GM12878 (cell line): Measurements from ENCODE around the gene AARSD1. TPM values are rescaled to one million over a fixed set of nuclear protein-coding genes. Genes with fewer than 3 reads are reported as not detected.

ENCODE experiments used
- CBX3 ChIP-seq: fragments of 200-600 bp; sonication (generic); IDR thresholded peaks from 2 replicates; pipeline ENCODE4 v1.6.1; 2016; ENCODE audit warnings: low read depth, borderline replicate concordance
- CHD1 ChIP-seq: IDR thresholded peaks from 2 replicates; pipeline ENCODE4 v1.6.1; 2012; ENCODE audit warnings: low read depth, low read length, improper control_type of control experiment
- ETV6 ChIP-seq, 2 experiments: fragments of 450-650 bp in 1 of 2; IDR thresholded peaks in 1 of 2; conservative IDR thresholded peaks in 1 of 2; 2 replicates each; pipeline ENCODE4 v1.6.1; 2014; ENCODE audit warnings: antibody characterized with exemption in 1 of 2, borderline replicate concordance in 1 of 2, low read depth in 1 of 2, mild to moderate bottlenecking in 1 of 2, moderate library complexity in 1 of 2
- HDAC6 ChIP-seq: fragments of 200-600 bp; sonication (generic); IDR thresholded peaks from one replicate; pipeline ENCODE4 v1.8.0; 2017; ENCODE audit warnings: antibody characterized with exemption; ENCODE audit not compliant: unreplicated experiment
- MTA3 ChIP-seq: IDR thresholded peaks from 2 replicates; pipeline ENCODE4 v1.6.1; 2012; ENCODE audit warnings: low read length, inconsistent platforms, borderline replicate concordance
- MYC ChIP-seq: IDR thresholded peaks from 2 replicates; pipeline ENCODE4 v1.6.1; 2011; ENCODE audit warnings: mild to moderate bottlenecking, low read length, moderate library complexity, inconsistent platforms; ENCODE audit not compliant: insufficient read depth, insufficient replicate concordance, insufficient read length, severe bottlenecking
- NFIC ChIP-seq: IDR thresholded peaks from 2 replicates; pipeline ENCODE4 v1.6.1; 2012; ENCODE audit warnings: low read depth, mild to moderate bottlenecking, inconsistent platforms, low read length, moderate library complexity
- NFXL1 ChIP-seq: fragments of 450-650 bp; IDR thresholded peaks from 2 replicates; pipeline ENCODE4 v1.6.1; 2017; ENCODE audit warnings: antibody characterized with exemption, mild to moderate bottlenecking, borderline replicate concordance
- RB1 ChIP-seq: fragments of 450-650 bp; formaldehyde crosslinking; IDR thresholded peaks from 2 replicates; pipeline ENCODE4 v1.6.1; 2017; ENCODE audit warnings: mild to moderate bottlenecking, borderline replicate concordance
- SPI1 ChIP-seq: IDR thresholded peaks from 2 replicates; pipeline ENCODE4 v1.6.1; 2011; ENCODE audit warnings: low read depth, mild to moderate bottlenecking, low read length, moderate library complexity, borderline replicate concordance; ENCODE audit not compliant: insufficient read depth
- SREBF1 ChIP-seq: IDR thresholded peaks from 2 replicates; pipeline ENCODE4 v1.6.1; 2012; ENCODE audit warnings: mild to moderate bottlenecking, low read length
- SRF ChIP-seq, 2 experiments: IDR thresholded peaks; 2 replicates each; pipeline ENCODE4 v1.6.1; 2011; ENCODE audit warnings: low read depth in 2 of 2, low read length in 2 of 2, mild to moderate bottlenecking in 1 of 2, moderate library complexity in 1 of 2
- TCF3 ChIP-seq: IDR thresholded peaks from 2 replicates; pipeline ENCODE4 v1.6.1; 2012; ENCODE audit warnings: low read depth, mild to moderate bottlenecking, low read length, borderline replicate concordance; ENCODE audit not compliant: insufficient read depth
- ZNF622 ChIP-seq: fragments of 450-650 bp; IDR thresholded peaks from 2 replicates; pipeline ENCODE4 v1.6.1; 2017; ENCODE audit warnings: mild to moderate bottlenecking, inconsistent platforms
- ZSCAN29 ChIP-seq: fragments of 450-650 bp; IDR thresholded peaks from 2 replicates; pipeline ENCODE4 v1.6.1; 2017; ENCODE audit warnings: mild to moderate bottlenecking, moderate library complexity
- polyA plus RNA-seq, 11 experiments: library from polyadenylated mRNA; depleted of rRNA in 4 of 11; unstranded in 6 of 11; stranded (reverse) in 5 of 11; fragments of >200 nt; fragmentation: Nextera tagmentation in 4 of 11; fragmentation: Illumina TruSeq in 1 of 11; extraction: Ambion mirVana in 4 of 11; extraction: Trizol in 1 of 11; gene quantifications; 1 replicate in 1 of 11; 2 replicates in 10 of 11; pipeline versions ENCODE4 v1.2.1 to v1.2.3, GENCODE V29; 2011 to 2016; ENCODE audit warnings: inconsistent platforms in 2 of 11, missing spikeins in 2 of 11, low read depth in 1 of 11
- total RNA-seq, 4 experiments: library from RNA; depleted of rRNA in 3 of 4; stranded (reverse); fragments of >200 nt in 3 of 4; fragmentation: Illumina TruSeq in 1 of 4; extraction: Trizol in 1 of 4; gene quantifications; 2 replicates each; pipeline versions ENCODE4 v1.2.1 to v1.2.3, GENCODE V29; 2013 to 2021
- TF ChIP-seq, protein P1 (sequence below): fragments of 450-650 bp; conservative IDR thresholded peaks from 2 replicates; pipeline ENCODE4 v1.6.1; 2017; ENCODE audit warnings: mild to moderate bottlenecking, moderate library complexity
- TF ChIP-seq, protein P2 (sequence below): fragments of 150-350 bp; IDR thresholded peaks from 2 replicates; pipeline ENCODE4 v1.6.1; 2016; ENCODE audit warnings: low read depth, low read length
- TF ChIP-seq, protein P3 (sequence below): fragments of 450-650 bp; IDR thresholded peaks from 2 replicates; pipeline ENCODE4 v1.6.1; 2017; ENCODE audit warnings: low read depth, mild to moderate bottlenecking, moderate library complexity
- TF ChIP-seq, protein P4 (sequence below): IDR thresholded peaks from 2 replicates; pipeline ENCODE4 v1.6.1; 2011; ENCODE audit warnings: borderline replicate concordance, low read depth, mild to moderate bottlenecking, moderate library complexity, low read length; ENCODE audit not compliant: insufficient read depth, poor library complexity, severe bottlenecking
- TF ChIP-seq, protein P5 (sequence below): fragments of 450-650 bp; IDR thresholded peaks from 2 replicates; pipeline ENCODE4 v1.6.1; 2016; ENCODE audit warnings: mild to moderate bottlenecking

AARSD1 gene
- total and polyA plus RNA-seq, 10 of the 15 experiments (the other 5 are each of a cell fraction or from before 2014, with no cell fraction given) = 32.2 to 86.2 (median 52.8) TPM

DNA sequence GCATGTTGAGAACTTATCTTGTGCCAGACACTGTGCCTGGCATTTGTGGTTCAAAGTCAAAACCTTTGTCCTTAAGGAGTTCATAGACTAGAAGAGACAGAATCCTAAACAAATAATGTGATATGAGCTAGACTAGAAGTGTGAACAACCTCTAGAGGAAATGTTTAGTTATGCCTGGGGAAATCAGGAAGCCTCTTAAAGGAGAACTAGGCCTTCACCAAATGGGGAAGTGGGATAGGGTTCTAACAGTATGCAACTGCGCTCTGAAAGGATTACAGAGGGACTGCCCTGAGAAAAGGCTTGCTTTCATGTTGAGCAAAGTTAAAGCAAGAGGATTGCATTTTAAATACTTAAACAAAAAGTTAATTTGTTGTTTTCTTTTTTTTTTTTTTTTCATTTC lies 21.0 kb upstream of the AARSD1 start (continued):
- TF ChIP-seq, protein P1, sequence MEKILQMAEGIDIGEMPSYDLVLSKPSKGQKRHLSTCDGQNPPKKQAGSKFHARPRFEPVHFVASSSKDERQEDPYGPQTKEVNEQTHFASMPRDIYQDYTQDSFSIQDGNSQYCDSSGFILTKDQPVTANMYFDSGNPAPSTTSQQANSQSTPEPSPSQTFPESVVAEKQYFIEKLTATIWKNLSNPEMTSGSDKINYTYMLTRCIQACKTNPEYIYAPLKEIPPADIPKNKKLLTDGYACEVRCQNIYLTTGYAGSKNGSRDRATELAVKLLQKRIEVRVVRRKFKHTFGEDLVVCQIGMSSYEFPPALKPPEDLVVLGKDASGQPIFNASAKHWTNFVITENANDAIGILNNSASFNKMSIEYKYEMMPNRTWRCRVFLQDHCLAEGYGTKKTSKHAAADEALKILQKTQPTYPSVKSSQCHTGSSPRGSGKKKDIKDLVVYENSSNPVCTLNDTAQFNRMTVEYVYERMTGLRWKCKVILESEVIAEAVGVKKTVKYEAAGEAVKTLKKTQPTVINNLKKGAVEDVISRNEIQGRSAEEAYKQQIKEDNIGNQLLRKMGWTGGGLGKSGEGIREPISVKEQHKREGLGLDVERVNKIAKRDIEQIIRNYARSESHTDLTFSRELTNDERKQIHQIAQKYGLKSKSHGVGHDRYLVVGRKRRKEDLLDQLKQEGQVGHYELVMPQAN = no peak
- TF ChIP-seq CBX3 (no peak), ETV6 (conservative IDR thresholded peaks at IDR 0.05 in 1 of 2, IDR thresholded peaks at IDR 0.05 in 1 of 2; ENCODE audit: borderline replicate concordance in 1 of 2, low read depth in 1 of 2) (peak in 1 of 2 experiments; percentile 61; a peak in 1 of 4 replicates), MTA3 (no peak; the same call in 1 of the 2 replicates), SPI1 (peak; percentile 99), SREBF1 (no peak), ZNF622 (no peak), CHD1 (no peak), MYC (no peak), SRF (IDR thresholded peaks at IDR 0.05; ENCODE audit: low read depth in 2 of 2, low read length in 2 of 2) (0 out of 4 replicates have a peak, but pooled peaks of 1 of the 2 experiments have one; percentile 61), ZSCAN29 (no peak), RB1 (no peak), HDAC6 (no peak), TCF3 (no peak), NFIC (peak; percentile 60), NFXL1 (no peak)
- TF ChIP-seq, protein P2, sequence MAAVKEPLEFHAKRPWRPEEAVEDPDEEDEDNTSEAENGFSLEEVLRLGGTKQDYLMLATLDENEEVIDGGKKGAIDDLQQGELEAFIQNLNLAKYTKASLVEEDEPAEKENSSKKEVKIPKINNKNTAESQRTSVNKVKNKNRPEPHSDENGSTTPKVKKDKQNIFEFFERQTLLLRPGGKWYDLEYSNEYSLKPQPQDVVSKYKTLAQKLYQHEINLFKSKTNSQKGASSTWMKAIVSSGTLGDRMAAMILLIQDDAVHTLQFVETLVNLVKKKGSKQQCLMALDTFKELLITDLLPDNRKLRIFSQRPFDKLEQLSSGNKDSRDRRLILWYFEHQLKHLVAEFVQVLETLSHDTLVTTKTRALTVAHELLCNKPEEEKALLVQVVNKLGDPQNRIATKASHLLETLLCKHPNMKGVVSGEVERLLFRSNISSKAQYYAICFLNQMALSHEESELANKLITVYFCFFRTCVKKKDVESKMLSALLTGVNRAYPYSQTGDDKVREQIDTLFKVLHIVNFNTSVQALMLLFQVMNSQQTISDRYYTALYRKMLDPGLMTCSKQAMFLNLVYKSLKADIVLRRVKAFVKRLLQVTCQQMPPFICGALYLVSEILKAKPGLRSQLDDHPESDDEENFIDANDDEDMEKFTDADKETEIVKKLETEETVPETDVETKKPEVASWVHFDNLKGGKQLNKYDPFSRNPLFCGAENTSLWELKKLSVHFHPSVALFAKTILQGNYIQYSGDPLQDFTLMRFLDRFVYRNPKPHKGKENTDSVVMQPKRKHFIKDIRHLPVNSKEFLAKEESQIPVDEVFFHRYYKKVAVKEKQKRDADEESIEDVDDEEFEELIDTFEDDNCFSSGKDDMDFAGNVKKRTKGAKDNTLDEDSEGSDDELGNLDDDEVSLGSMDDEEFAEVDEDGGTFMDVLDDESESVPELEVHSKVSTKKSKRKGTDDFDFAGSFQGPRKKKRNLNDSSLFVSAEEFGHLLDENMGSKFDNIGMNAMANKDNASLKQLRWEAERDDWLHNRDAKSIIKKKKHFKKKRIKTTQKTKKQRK = no peak
- TF ChIP-seq, protein P3, sequence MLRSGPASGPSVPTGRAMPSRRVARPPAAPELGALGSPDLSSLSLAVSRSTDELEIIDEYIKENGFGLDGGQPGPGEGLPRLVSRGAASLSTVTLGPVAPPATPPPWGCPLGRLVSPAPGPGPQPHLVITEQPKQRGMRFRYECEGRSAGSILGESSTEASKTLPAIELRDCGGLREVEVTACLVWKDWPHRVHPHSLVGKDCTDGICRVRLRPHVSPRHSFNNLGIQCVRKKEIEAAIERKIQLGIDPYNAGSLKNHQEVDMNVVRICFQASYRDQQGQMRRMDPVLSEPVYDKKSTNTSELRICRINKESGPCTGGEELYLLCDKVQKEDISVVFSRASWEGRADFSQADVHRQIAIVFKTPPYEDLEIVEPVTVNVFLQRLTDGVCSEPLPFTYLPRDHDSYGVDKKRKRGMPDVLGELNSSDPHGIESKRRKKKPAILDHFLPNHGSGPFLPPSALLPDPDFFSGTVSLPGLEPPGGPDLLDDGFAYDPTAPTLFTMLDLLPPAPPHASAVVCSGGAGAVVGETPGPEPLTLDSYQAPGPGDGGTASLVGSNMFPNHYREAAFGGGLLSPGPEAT = peak; percentile 84
- TF ChIP-seq, protein P4, sequence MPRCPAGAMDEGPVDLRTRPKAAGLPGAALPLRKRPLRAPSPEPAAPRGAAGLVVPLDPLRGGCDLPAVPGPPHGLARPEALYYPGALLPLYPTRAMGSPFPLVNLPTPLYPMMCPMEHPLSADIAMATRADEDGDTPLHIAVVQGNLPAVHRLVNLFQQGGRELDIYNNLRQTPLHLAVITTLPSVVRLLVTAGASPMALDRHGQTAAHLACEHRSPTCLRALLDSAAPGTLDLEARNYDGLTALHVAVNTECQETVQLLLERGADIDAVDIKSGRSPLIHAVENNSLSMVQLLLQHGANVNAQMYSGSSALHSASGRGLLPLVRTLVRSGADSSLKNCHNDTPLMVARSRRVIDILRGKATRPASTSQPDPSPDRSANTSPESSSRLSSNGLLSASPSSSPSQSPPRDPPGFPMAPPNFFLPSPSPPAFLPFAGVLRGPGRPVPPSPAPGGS = no peak
- TF ChIP-seq, protein P5, sequence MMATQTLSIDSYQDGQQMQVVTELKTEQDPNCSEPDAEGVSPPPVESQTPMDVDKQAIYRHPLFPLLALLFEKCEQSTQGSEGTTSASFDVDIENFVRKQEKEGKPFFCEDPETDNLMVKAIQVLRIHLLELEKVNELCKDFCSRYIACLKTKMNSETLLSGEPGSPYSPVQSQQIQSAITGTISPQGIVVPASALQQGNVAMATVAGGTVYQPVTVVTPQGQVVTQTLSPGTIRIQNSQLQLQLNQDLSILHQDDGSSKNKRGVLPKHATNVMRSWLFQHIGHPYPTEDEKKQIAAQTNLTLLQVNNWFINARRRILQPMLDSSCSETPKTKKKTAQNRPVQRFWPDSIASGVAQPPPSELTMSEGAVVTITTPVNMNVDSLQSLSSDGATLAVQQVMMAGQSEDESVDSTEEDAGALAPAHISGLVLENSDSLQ = no peak
